22Rv1 (cell line): Measurements from ENCODE around the gene RFXAP.

Source experiments
- H3K27ac ChIP-seq: fragments of 450-650 bp; 2 replicates; pipeline ENCODE4 v1.5.1; 2017
- CTCF ChIP-seq: fragments of 450-650 bp; IDR thresholded peaks from 2 replicates; pipeline ENCODE4 v1.5.1; 2017; ENCODE audit warnings: mild to moderate bottlenecking
- ZFX ChIP-seq: fragments of 450-650 bp; IDR thresholded peaks from 2 replicates; pipeline ENCODE4 v1.6.1; 2017; ENCODE audit warnings: antibody characterized with exemption, borderline replicate concordance

RFXAP gene

GRCh38 chr13:36818804-36819738 is at the start of gene RFXAP:
RFXAP (plus strand) TSS chr13:36819222; CDS start chr13:36819358, 136 bp downstream.
- H3K27ac ChIP-seq: peak within 1 kb of the TSS; percentile 52
- TF ChIP-seq CTCF (0 out of 2 replicates have a peak, but pooled peaks have one; percentile 4), ZFX (no peak)

GRCh38 chr13:36769545-36769944 is 49.5 kb upstream of the RFXAP start:
- no peak overlapping the region for H3K27ac ChIP-seq
- TF ChIP-seq CTCF (no peak), ZFX (no peak)

GRCh38 chr13:36770741-36771140 is 48.3 kb upstream of the RFXAP start:
- no peak overlapping the region for H3K27ac ChIP-seq
- TF ChIP-seq ZFX (no peak), CTCF (no peak)

GRCh38 chr13:36772853-36773252 is 46.2 kb upstream of the RFXAP start:
- H3K27ac ChIP-seq: no peak overlapping the region

GRCh38 chr13:36774931-36775330 is 44.1 kb upstream of the RFXAP start:
- no peak overlapping the region for H3K27ac ChIP-seq
- TF ChIP-seq CTCF (no peak), ZFX (no peak)

More at GRCh38 chr13:36772853-36773252, 46.2 kb upstream of the RFXAP start:
- TF ChIP-seq CTCF (no peak), ZFX (no peak)

- TF ChIP-seq CTCF (no peak), ZFX (no peak)
- H3K27ac ChIP-seq: no peak overlapping the region
Measured at GRCh38 chr13:36776175-36776574, 42.8 kb upstream of the RFXAP start.

- H3K27ac ChIP-seq: no peak overlapping the region
Measured at GRCh38 chr13:36778083-36778671, 40.8 kb upstream of the RFXAP start.

More at GRCh38 chr13:36778083-36778671, 40.8 kb upstream of the RFXAP start:
- TF ChIP-seq ZFX (no peak), CTCF (no peak)
